HG02981 (cell line): ENCODE results near the gene TFAP2B.

ENCODE experiments used
- ATAC-seq: cut with Tn5 transposase; IDR thresholded peaks from one replicate; pipeline ENCODE4 v1.9.1; 2021; ENCODE audit warnings: mild to moderate bottlenecking, moderate library complexity; ENCODE audit not compliant: unreplicated experiment

The TFAP2B gene

DNA sequence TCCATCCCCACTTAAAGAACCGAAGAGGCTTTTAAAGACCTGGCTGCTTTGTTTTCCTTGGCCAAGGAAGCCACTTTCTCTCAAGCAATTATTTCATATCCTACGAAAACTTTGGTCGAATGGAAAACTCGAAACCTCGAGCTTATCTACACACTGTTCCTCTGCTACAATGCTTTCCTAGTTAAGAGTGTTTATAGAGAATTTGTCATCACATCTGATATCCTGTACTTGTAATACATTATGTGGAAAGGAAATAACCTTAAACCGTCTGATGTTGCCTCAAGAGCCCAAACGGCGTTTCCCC lies 28.1 kb downstream of the TFAP2B start:
- no peak for ATAC-seq

DNA sequence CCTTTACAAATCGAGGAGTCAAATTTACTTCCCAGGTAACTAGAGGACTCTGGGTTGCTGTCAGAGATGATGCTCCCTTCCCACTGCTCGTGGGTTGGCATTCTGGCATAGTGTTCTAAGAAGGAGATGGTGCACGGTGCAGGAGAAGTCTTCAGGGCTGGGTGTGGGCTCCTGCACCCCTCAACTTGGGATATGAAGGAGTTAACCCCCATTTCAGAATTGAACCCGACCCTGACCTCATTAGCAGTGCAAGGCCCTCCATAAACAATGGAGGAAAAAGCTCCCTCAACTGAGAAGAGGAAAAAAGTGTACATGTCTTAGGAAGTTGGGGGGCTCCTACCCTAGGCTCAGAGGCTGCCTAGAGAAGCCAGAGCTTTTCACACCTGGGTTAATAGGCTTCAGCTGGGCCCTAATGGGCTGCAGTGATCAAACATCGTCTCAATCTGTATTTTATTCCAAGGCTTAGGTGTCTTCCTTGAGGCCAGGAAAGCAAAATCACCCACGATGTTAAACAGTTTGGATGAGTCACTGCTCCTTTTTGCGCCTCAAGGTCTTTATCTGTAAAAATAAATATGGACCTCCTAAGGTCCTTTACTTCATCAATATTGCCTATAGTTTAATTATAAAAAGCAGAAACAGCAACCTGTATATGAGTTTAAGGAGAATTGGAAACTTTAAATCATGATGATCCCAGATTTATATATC lies 29.4 kb downstream of the TFAP2B start:
- ATAC-seq: no peak

DNA sequence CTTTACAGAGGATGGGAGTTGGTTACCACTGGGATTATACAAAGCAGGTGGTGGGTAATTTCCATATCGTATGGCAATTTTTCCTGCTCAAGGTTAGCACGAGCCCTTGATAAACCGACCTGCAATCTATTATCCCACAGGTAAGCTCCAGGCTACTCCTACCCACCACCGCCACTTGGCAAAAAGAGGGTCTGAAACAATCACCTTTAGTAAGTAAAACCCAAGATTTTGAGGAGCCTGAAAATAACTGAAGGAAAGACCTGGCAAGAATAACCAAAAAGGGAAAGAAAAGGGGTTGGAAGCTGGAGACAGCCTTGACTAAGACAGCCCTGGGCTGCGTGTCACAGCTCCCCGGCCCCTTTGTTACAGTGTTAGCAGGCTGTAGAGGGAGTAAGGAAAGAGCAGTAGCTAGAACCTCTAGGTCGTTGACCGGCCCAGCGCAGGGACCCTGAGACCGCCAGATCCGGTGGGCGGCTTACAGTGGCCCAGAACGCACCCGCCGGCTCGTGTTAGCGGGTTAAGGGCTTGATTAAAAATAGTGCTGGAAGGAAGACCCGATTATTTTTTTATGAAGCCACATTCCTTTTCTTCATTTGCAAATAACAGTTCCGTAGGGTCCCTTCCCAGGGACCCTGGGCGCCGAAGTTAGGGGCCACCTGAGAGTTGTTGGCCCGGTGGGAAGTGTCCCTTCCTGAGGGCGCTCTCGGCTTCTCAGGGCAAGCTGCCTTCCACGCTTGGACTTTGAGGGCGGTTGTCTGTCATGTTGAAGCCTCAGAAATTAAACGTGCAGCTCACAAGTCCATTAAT lies 30.5 kb downstream of the TFAP2B start:
- no peak for ATAC-seq

DNA sequence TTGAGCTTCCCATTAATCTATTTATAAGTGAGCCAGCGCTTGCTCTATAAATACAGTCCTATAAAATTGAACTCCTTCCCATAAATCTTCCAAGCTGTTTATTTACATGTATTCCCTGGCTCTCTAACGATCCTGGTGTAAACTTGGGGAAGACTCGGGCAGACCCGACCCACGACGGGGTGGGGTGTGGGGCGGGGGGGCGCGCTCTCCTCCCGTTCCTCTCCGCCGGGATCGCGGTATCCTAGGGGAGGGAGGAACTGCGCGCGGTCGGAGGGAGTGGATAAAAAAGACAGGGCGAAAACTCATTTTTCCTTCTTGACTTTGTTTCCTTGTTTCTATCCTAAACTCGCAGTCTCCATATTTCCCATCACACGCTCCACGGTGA lies 31.1 kb downstream of the TFAP2B start:
- ATAC-seq: no peak

DNA sequence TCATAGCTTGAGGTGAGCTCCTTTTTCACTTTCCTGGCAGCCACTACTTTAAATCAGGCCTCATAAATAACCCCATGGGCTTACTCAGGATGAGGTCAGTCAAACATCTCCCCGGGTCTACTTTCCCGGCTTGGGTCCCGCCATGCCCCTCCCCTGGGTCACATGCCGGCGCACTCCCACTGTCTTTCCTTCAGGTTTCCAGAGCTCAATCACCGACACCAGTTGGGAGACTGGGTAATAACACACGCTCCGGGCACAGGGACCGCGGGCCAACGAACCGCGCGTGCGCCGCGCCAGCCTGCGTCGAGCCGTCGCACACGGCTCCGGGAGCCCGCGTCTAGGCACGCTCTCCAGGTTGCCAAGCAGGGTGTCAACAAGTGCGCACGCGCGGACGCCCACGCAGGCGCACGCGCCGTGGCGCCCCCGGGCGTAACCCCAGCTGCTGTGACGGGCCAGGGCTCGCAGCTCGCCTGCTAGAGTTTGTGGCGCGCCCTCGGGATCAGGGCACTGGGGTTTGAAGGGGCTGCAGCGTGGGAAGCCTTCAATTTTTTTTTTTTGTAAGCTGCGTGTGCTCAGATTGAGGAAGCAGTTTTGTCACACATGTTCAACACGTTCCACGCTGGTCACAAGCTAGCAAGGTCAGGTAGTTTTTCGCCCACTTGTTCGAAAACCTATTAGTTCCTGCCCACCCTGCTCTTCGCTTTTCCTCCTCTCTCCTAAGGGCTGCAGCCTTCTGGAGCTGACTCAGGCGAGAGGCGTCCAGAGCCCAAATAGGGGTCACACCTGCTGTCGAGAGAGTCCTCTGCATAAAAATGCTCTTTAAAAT lies 31.8 kb downstream of the TFAP2B start:
- ATAC-seq: no peak

DNA sequence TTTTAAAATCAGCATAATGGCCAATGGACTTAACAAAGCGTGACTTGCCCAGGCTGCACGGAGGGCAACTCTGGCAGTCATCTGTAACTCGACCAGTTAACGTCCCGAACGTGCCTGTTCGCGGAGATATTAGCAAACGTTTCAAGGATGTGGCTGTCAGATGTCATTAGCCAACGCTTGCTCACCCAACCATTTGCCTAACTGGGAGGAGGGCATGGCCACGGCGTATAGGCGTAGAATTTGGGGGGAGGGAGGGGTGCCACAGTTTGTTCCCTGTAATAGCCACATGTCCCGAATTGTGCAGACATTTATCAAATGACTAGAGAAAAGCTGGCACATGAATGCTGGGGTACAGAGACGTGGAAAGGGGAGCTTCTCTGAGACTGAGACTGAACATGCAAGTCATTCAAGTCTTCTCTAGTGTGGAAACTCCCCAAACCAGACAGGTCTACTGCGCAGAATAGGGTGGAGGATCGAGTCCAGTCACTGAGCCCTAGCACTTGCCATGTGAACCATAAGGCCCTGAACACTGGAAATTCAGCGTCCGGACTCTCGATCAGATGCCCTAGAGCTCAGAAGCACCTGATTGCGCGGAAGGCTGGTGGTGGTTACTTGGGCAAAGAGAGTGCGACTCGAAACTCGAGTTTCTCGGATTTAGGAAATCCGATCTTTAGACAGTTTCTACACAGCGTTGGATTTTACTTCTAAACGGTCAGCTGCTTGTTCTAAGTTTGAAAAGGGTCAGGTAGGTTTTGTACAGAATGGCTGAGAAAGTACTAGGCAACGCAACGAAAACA lies 32.6 kb downstream of the TFAP2B start:
- ATAC-seq: no peak

DNA sequence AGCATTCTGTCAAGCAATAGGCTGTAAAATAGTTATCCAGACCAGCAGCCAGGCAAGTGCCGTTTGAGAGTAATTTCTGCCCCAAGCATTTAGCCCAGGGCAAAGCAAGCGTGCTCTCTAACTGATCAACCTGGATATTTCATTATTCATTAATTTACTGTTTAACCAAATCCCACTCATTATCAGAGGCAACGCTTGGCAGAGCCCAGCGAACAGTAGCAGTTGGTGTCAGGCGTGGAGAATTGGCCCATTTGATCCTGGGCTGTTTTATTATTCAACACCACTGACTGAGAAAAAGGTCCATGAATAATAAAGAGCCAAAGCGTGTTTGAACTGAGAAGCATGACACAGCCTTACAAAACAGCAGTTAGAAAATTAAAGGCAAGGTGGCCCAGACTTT lies 35.3 kb downstream of the TFAP2B start:
- ATAC-seq: no peak

DNA sequence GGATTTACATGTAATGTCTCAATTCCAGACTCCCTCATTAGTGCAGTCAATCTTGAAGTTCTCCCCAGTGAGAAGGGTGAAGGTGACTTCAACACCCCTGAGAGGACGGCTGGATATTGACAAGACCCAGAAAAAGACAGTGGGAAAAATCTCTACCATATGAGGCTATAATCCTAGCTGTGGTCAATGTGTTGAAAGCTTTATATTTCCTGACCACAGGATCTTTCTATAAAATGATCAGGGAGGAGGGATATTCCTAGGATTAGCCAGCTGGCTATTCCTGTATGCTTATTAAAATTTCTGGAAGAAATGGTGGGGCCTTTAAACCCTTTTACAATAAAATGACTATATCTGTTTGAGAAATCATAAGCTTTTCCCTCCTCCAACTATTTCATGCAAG lies 43.0 kb downstream of the TFAP2B start:
- no peak for ATAC-seq

DNA sequence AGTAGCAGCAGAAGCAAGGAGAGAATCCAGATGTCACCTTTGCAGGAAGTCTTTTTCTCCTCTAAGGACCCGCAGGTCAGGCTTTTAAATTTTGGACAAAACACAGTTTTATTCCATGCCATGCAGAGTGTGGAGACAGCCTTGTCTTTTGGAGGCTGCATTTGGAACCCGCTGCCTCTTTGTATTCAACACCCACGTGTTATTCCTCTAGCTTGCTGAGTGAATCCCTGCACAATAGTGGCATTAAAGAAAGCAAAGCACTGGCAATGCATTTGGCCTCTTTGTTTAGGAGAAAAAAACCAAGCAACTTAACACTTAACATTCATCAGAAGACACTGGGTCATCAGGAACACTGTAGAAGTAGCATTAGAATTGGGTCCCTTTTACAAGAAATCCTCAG lies 43.5 kb downstream of the TFAP2B start:
- no peak for ATAC-seq

DNA sequence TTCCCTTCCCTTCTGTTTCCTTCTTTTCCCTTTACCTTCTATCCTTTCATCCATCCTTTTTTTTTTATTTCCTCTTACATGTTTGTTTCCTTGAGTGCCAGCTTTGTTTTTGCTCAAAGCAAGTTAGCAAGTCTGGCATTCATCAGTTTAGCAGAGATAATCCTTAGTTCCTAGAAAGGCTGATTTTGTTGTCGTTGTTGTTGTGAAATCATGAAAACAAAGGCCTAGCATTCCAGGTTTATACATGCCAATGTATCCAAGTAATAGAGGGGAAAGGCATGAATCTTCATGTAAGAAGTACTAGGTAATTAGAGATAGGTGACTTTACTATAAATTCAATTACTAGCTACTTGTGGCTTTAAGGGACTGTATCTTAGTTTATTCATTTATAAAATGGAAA lies 45.9 kb downstream of the TFAP2B start:
- ATAC-seq: no peak

DNA sequence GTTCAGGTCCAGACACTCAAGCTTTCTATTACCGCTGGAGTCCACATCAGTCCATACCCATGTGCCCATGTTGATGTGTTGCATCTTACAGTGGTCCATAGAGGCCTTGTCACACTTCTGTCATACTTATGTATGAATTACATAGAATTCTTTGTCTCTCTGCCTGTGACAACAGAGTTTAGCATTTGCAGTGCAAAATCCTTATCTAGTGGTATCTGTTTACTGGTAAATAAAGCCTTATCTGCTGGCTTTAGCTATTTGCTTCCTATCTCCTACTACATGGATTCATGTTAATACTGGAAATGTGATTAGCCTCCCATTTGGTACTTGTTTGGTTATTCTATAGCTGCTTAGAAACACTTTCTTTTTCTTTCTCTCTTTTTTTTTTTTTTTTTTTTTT lies 49.8 kb downstream of the TFAP2B start:
- no peak for ATAC-seq

DNA sequence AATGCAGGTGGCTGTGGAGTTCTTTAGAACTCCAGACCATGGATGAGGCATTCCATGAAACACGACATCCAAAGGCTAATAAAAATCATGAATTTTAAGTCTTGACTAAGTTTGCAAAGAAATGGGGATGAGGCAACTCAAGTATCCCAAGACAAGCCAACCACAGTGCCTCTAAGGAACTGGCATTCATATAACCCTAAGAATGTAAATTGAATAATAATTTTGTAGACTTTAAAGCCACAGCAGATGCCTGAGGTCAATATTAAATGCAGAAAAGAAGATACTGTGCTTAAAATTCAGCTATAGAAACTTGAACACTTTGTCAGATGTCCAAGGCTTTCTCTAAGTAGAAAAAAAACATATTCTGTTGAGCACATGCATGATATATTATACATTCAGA lies 54.5 kb downstream of the TFAP2B start:
- no peak for ATAC-seq

DNA sequence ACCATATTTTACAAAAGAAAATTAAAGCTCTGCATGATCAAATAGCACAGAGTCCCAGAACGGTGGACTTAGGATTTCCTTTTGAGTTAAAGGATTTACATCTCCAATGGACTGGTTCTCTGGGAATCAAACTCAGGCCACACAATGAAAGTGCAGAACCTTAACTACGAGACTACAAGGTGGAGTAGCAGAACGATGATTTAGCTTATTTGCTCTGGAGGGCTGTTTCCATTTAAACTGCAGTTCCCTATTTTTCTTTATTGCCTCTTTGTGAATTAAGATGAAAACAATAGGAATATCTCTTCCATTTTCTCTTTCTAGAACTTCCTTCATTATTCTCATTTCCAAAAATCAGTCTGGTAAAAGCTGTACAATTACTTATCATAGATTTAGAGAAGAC lies 65.7 kb downstream of the TFAP2B start:
- ATAC-seq: no peak

DNA sequence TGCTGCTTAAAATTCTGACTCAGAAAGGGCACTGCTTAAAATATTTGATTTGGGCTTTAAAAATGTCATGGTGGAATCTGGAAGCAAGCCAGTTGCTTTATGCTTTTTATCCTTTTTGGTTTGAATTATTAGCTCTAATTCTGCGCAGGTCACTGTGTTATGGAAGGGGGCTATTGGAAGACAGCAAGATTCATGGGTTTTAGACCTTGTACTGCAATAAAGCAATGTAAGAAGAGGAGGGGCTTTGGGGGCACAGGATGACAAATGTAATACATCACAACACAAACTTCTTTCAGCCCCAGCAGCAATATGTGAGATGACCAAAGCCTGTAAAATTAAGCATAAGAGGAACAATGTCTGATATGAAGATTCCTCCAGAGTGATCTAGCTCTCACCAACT lies 68.4 kb downstream of the TFAP2B start:
- ATAC-seq: no peak

DNA sequence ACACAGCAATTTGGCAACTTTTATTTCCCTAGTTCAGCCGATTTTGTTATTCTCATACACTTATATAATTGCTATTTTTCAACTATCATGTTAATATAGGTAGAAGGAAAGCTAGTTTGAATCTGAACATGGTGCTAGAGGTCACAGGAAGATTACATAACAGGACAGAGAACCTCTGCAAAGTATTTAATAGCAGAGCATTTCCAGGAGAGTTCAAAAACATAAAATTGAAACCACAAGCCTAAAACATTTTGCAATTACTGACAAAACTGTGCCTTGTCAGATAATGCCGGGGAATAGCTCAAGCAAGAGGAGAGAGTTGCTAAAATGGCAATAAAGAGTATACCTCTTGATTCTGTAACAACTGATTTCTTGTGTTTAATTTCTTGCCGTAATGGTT lies 70.8 kb downstream of the TFAP2B start:
- no peak for ATAC-seq

DNA sequence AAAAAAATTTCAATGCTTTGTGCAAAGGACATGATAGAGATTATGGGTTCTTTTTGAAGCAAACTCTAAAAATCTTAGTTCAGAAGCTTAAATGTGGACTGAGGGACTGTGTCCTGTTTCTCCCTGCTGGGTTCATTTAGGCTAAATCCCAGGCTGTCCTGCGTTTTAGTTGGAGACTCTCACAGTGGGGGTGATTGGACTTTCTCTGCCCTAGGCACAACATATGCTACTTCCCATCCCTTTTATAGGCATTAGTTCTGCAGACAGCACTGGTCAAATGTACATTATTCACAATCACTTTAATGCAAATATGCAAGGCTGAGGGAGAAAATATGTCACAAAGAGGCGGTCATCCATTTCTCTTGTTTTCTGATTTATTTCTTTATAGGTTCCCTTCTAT lies 71.3 kb downstream of the TFAP2B start:
- ATAC-seq: no peak

DNA sequence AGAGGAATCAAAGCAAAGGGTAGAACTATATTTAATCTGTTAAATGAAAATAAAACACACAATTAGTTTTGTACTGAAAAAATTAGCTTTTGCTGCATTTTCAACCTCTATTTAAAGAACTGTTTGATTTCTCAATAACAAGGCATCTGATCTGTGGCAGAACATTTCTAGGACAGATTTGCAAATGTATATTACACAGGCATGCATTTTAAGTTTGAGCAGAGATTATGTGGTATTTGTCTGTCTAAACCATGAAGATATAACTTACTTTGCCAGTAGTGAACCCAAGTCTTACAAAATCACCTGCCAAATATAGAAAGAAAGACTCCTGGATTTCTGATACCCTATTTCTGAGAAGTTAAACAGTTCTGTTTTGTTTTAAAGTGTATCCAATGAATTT lies 71.9 kb downstream of the TFAP2B start:
- no peak for ATAC-seq

DNA sequence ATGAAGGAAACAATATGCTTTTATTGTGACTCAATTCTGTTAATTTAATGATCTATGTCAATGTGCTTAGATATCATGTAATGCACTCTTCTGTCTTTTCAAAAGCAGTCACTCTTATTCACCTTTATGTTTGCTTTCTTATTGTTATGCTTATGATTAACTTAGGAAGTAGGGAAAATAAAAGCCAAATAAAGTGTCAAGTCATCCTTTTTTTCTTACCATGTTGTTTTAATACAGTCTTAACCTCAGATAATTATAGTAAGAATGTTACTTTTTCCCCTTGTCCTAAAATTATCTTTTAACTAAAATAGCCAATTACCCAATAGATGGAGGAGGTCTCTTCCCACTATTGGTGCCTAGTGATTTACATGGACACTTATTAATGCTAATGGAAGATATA lies 72.6 kb downstream of the TFAP2B start:
- no peak for ATAC-seq
